GM21390 (cell line): Measurements from ENCODE around the gene AHRR.
A peak's percentile ranks its signal among the peaks of the same experiment; 100 is the strongest.

ENCODE experiments used
- ATAC-seq: cut with Tn5 transposase; IDR thresholded peaks from one replicate; pipeline ENCODE4 v1.9.1; 2021; ENCODE audit not compliant: unreplicated experiment

Gene AHRR

DNA sequence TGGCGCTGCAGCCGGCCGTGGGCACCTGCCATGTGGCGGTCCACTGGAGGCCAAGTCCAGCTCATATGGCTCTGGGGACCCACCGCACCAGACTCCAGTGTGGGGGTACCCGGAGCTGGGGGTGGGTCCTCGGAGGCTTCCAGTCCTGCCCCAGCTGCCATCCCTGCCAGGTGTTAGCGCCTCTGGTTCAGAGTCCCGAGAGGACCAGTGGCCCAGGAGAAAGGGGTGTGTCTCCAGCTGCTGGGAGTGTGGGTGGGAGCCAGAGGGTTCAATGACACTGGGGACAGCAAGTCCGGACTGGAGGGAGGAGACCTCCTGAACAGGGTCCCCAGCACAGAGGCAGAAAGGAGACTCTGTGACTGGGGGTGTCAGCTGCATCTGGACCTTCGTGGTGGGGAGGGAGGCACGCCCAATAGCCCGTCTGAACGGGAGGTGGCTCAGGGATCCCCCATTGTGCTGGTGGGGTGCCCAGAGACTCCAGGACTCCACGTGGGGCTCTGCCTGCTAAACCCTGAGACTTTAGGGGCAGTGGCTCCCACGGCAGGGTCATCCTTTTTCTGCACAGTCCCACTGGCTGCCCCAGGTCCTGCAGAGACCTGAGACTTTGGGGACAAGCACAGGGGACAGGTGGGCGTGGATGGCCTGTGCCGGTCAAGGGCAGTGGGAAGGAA, 2.4 kb upstream of the AHRR start:
- no peak for ATAC-seq

DNA sequence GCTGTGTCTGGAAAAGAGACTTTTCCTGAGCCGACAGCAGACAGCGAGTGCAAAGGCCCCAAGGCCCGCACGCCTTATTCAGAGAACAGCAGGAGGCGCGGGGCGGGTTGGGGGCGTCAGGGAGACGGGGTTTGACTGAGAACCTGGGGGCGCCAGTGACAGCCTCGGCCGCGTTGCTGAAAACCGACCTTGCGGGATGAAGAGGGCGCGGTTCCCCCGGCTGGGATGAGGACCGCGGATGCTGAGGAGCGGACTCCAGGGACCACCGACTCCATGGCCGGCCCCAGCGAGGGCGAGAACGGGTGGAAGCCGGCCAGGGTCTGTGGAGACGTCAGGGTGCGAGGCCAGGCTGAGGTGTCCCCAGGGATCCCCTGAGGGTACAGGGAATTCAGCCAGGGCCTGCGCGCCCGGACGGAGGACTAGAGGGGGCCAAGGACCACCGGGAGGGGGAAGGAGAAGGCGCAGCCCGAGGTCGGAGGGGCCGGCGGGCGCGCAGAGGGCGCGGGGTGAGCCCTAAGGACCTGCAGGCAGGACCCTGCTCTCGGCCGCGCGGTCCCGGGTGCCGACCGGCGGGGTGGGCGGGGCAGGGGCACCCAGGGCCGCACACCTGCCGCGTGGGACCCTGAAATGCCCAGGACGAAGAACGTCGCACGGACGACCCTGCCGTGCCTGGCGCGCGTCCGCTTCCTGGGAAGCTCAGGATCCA, 837 bp upstream of the AHRR start:
- ATAC-seq: peak; percentile 6

DNA sequence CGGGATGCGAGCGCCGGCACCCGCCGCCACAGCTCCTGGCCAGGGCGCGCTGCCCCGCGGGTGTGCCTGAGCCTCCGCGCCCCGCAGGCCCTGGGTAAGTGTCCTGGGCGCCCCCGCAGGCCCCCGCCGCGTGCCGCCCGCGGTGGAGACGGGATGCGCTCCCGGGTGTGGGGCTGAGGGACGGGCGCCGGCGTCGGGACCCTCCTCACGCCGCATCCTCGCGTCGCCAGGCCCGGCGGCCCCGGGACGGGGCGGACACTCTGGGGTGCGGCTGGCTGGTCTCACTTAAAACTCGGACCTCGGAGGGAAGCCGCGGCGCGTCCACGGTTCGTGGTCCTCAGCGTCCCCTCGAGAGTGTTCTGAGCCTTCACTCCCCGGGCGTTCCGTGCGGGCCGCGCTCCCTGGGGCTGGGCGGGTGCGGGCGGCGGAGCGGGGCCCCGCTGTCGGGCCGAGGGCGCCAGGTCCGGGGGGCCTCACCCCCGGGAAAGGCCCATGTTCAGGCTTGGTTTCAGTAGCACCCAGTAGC, 275 bp downstream of the AHRR start:
- peak; percentile 12 for ATAC-seq

DNA sequence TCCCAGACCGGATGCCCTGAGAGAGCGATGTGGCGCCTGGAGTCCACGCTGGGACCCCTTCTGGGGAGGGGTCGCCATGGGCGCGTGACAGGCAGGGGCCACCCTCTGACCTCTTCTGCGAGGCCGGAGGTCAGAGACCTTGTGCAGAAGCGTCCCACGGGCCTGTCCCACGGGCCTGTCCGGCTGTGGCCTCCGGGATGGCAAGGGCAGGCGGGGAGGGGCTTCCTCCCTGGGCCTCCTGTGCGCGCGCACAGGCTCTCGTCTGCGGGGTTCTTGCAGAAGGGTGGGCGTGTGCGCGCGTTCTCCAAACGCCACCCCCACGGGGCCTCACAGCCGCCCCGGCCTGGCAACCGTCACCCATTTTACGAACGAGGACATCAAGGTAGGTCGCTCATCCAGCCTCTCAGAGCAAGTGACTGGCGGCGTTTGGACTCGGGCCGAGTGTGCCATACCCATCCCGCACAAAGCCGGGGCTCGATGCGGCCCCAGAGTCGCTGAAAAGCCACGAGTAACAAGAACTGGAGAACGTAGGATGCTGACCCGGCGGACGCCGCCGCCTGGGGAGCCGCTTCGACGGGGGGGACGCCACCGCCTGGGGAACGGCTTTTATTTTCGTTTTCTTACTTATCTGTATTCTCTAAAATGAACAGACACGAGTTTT, 897 bp downstream of the AHRR start:
- ATAC-seq: no peak

DNA sequence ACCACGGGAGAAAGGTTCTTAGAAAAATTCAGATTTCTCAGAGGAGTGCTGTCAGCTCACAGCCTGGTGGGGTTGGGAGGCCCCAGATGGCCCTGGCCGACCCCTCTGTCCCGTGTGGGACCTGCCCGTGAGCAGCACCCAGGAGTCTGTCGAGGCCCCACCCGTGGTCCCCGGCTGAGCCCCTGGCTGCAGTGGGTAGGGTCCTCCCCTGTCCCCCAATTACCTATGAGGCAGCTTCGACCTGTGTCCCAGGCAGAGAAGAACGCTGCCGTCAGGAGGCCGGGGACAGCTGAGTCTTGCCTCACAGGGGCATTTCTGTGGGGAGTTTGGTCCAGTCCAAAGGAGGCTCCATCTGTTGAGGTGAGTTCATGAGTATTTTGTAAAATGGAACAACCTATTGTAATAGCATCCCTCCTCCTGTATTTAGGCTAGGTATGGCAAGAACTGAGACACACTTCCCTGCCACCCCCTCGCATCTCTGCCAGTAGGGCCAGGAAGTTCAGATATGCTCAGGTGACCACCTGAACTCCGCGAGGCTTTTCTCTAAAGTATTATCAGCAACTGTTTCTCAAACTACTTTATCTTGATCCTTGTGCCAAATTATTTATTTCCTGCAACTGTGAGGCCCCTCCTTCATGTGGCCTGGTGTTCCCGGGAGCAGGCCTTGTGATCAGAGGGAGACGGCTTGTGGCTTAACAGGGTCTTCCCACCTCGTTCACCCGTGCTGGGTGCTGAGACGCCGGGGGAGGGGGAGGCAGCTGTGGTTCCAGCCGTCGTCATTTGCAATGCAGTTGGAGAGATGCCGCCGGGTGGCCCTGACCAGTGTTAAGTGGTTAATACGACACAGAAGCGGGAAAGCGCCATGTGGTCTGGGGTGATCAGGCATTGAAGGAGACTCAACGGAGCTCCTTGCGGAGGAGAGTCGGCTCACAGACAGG, 1.7 kb downstream of the AHRR start:
- no peak for ATAC-seq

- ATAC-seq: no peak
These were observed 3.5 kb downstream of the AHRR start for GRCh38 chr5:324736-325612.

- no peak for ATAC-seq
These were observed 4.6 kb downstream of the AHRR start for GRCh38 chr5:326109-326508.

GRCh38 chr5:329121-329735, 7.7 kb downstream of the AHRR start:
- no peak for ATAC-seq

DNA sequence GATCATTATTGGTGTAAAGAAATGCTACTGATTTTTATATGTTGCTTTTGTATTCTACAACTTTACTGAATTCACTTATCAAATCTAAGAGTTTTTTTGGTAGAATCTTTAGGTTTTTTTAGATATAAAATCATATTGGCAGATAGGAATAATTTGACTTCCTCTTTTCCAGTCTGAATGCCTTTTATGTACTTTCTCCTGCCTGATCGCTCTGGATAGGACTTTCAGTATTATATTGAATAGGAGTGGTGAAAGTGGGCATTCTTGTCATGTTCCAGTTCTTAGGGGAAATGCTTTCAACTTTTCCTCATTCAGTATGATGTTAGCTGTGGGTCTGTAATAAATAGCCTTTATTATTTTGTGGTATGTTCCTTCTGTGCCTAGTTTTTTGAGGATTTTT, 8.3 kb downstream of the AHRR start:
- no peak for ATAC-seq

GRCh38 chr5:332843-333242, 11.3 kb downstream of the AHRR start:
- peak; percentile 41 for ATAC-seq

DNA sequence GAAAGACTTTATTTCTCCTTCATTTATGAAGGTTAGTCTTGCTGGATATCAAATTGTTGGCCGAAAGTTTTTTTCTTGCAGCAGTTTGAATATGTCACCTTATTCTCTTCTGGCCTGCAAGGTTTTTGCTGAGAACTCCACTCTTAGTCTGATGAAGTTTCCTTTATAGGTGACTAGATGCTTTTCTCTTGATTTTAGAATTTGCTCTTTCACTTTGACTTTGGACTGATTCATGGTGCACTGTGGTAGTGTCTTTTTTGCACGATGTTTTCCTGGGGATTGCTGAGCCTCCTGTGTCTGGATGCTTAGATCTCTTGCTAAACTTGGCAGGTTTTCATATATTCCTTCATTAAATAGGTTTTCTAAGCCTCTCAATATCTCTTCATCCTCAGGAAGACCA, 12.4 kb downstream of the AHRR start:
- peak; percentile 40 for ATAC-seq

- ATAC-seq: no peak
These were observed 13.6 kb downstream of the AHRR start for GRCh38 chr5:334903-335739.

DNA sequence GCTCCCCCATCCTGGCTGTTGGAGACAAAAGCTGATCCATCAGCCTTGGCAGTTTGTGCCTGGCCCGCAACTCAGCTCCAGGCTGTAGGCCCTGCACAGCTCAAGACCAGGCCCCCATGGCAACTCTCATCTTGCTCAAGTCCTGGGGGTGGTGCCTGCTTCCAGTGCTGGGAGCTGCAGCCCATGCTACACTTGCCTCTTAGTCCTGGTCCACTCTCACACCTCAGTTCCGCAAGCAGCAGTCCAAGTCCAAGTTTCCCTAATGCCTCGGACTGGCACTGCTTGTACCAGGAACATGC, 14.2 kb downstream of the AHRR start:
- ATAC-seq: no peak

DNA sequence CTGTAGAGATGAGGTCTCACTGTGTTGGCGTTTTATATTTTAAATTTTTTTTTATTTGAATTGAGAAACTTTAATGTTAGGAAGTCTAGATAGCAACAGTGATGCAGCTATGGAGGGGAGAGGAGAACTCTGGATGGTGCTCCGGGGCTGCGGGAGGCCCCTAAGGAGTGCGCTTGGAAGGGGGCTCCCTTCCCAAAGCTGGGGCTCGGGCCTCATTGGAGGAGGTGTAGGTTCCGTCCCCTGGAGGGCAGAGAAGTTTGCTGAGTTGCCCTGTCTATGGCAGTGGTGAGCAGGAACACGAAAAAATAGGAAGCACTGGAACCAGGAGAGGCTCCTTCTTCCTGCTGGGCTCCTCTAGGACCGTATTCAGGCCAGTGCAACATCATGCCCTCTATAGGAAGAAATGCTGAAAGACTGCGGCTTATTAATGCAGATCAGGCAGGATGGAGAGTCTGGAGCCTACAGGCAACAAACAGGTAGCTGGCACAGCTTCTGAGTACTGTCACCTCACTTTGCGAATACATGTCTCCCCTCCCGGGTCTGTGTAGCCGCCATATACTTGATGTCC, 16.1 kb downstream of the AHRR start:
- ATAC-seq: no peak

DNA sequence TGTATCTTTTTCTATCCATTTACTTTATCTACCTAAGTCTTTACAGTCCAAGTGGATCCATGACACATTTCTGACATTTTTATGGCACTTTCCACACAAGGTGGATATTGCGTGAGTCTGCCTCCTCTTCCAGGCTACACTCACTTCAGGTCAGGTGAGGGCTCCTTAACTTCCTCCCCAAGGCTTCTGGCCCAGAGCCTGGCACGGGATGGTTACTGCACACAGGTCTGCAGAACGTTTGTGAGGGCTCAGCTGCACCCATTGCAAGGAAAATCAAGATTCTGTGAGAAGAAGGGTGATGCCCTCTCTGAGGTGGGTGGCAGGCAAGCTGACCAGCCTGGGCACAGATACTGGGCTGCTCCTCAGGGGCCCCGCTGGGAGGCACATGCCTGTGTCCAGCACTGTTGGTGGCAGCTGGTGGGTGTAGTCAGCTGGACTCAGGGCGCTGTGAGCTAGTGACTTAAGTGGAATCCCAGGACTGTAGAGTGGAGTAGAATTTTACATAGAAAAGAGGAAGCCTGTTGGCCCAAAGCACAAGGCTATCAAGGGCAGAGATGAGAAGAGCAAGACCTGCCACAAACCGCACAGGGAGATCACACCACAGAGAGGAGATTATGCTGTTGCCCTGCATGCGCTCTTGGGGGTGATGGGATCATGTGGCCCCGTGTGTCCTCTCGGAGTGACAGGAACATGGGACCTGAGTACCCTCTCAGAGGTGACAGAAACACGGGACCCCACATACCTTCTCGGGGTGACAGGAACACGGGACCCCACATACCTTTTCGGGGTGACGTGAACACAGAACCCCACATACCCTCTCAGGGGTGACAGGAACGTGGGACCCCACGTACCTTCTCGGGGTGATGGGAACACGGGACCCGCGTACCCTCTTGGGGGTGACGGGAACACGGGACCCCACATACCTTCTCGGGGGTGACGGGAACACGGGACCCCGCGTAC, 21.3 kb downstream of the AHRR start:
- no peak for ATAC-seq

DNA sequence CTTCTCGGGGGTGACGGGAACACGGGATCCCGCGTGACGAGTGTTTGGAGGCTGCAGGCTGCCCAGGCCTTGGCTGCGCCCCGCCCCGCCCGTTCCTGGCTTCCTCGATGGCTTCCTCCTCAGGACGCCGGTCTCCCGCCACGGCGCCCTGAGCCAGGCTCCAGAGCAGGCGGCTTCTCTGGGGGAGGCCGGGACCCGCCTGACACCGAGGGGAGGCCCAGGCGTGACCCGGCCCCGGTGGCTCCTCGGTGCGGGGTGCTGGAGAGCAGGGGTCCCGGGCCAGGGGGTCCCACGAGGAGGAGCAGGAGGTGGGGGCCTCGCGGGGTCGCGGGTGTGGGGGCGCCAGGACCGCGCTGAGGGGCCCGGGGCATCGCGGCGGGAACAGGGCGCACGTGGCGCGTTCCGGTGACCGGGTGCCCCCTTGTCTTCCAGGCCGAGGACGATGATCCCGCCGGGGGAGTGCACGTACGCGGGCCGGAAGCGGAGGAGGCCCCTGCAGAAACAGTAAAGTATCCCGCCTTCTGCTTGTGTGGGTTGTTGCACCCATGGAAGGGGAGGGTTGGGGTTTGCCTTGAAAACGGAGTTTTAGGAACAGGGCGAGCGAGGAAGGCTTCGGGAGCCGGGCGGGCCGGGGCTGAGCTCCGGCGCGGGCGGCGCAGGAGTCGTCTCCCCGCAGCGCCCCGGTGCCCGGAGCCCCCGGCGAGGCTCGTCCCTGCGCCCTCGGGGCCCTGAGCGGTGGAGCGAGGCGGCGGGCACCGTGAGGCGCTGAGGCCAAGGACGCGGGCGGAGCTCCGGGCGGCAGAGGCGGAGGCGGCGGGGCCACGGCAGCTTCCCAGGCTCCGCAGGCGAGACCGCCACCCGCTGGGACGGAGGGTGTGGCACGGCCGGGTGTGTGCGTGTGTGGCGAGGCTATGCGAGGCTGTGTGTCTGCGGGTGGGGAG, 22.2 kb downstream of the AHRR start:
- peak; percentile 66 for ATAC-seq
